ENCODE results near the gene ATP5IF1.

The ATP5IF1 gene

DNA sequence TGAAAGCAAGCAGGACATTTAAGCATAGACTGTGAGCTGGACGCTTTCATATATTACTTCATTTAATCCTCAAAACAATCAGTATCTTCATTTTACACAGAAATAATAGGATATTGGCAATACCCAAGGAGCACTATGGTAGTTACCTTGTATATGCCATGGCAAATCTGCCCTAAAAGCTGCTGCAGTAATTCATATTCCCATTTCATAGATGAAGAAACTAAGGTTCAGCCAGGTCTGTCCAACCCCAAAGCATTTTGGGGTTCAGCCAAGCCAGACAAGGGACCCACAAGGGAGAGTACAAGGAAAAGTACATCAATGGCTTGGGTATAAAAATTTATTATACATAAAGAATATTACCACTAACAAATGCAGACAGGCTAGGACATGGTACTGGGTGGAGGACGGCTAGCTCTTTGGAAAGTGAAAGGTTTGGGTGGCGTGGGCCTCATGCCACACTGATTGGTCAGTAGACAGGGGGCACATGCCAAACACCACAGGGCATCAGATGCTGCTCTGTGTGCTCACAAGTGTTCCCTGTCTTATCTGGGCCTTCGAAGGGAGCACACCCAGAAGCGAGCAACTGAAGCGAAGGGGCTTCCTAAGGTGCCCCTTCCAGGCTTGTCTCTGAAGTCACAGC, 35.6 kb upstream of the ATP5IF1 start:
- Histone ChIP-seq H3K9ac (ENCODE audit: low read length) (no peak overlapping the region), H3K27ac (ENCODE audit: low read depth, low read length) (no peak overlapping the region), H3K4me1 (ENCODE audit: insufficient read depth, low read length) (no peaks in the 10 kb centered on the region), H3K36me3 (ENCODE audit: insufficient read depth, low read length) (peaks cover 54% of the 10 kb centered on the region), H3K9me3 (ENCODE audit: low read length) (no peaks in the 10 kb centered on the region), H3K4me3 (ENCODE audit: low read depth in 1 of 2, low read length in 2 of 2) (no peak overlapping the region), H3K27me3 (ENCODE audit: control insufficient read depth in 1 of 2, insufficient read depth in 2 of 2, low read length in 2 of 2) (no peaks in the 10 kb centered on the region)

DNA sequence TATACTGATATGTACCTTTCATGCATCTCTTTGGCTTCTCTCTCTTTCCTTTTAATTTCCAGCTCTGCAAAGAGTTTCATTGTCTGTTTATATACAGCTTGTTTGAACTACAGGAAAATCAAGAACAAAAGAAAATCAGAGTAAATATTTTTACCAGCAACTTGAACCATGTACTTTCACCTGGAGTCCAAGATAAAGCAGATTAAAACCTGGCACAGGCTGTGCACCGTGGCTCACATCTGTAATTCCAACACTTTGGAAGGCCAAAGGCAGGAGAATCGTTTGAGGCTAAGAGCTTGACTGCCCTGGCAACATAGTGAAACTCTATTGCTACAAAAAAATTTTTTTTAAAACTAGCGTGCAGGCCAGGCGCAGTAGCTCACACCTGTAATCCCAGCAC, 30.7 kb upstream of the ATP5IF1 start:
- Histone ChIP-seq H3K27ac (ENCODE audit: low read depth, low read length) (no peak overlapping the region), H3K9me3 (ENCODE audit: low read length) (no peaks in the 10 kb centered on the region), H3K4me1 (ENCODE audit: insufficient read depth, low read length) (no peaks in the 10 kb centered on the region), H3K27me3 (ENCODE audit: control insufficient read depth in 1 of 2, insufficient read depth in 2 of 2, low read length in 2 of 2) (no peaks in the 10 kb centered on the region), H3K4me3 (ENCODE audit: low read depth in 1 of 2, low read length in 2 of 2) (no peak overlapping the region), H3K9ac (ENCODE audit: low read length) (no peak overlapping the region), H3K36me3 (ENCODE audit: insufficient read depth, low read length) (peaks cover 47% of the 10 kb centered on the region)

DNA sequence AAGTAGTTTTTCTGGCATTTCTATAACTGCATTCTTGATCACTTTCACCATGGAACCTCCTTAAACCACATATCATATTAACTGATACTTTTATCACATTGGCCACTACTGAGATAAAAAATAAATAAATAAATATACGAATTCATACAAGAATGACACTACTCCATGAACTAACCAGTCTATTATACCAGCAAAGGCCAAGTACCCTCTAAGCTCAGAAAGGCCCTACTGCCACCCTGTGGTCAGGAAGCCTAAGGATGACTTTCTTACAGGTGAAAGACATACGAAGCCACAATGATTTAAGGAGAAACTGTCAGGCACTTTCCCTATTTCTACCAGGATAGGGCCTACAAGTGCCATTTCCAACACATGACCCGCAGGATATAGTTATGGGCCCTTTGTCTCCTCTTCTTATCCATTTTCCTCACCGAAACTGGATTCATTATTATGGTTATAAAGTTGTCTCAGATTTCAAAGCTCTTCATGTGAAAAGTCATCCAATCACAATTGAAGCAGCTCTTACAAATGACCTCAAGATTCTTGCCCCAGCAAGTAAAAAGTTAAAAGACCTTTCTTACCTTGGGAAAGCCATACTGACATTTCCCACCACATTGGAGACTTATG, 27.0 kb upstream of the ATP5IF1 start:
- Histone ChIP-seq H3K27ac (ENCODE audit: low read depth, low read length) (no peak overlapping the region), H3K27me3 (ENCODE audit: control insufficient read depth in 1 of 2, insufficient read depth in 2 of 2, low read length in 2 of 2) (no peaks in the 10 kb centered on the region), H3K4me3 (ENCODE audit: low read depth in 1 of 2, low read length in 2 of 2) (no peak overlapping the region), H3K36me3 (ENCODE audit: insufficient read depth, low read length) (peaks cover 29% of the 10 kb centered on the region), H3K9ac (ENCODE audit: low read length) (no peak overlapping the region), H3K4me1 (ENCODE audit: insufficient read depth, low read length) (no peaks in the 10 kb centered on the region), H3K9me3 (ENCODE audit: low read length) (no peaks in the 10 kb centered on the region)

DNA sequence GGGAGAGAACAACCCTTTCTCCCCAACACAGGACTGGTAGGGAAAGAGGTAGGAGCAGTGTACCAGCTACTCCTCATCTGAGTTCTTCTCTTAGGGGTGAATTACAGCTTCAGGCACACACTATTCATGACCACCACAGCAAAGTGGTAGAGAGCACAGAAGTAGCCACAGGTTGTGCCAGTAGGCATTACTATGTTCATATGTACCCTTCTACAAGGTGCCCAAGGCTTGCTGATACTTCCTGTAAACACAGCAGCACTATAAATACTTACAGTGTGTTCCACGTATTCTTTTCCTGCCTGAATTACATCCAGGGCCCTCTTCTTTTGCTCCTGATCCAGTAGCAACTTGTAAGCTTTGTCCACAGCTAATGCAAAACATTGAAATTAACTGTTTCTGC, 26.2 kb upstream of the ATP5IF1 start:
- no peak overlapping the region for H3K9ac ChIP-seq (ENCODE audit: low read length)
- no peak overlapping the region for H3K4me3 ChIP-seq (ENCODE audit: low read depth in 1 of 2, low read length in 2 of 2)
- no peak overlapping the region for H3K27ac ChIP-seq (ENCODE audit: low read depth, low read length)
- H3K36me3 ChIP-seq (ENCODE audit: insufficient read depth, low read length): peaks cover 21% of the 10 kb centered on the region
- H3K27me3 ChIP-seq (ENCODE audit: control insufficient read depth in 1 of 2, insufficient read depth in 2 of 2, low read length in 2 of 2): no peaks in the 10 kb centered on the region
- no peaks in the 10 kb centered on the region for H3K4me1 ChIP-seq (ENCODE audit: insufficient read depth, low read length)
- no peaks in the 10 kb centered on the region for H3K9me3 ChIP-seq (ENCODE audit: low read length)

DNA sequence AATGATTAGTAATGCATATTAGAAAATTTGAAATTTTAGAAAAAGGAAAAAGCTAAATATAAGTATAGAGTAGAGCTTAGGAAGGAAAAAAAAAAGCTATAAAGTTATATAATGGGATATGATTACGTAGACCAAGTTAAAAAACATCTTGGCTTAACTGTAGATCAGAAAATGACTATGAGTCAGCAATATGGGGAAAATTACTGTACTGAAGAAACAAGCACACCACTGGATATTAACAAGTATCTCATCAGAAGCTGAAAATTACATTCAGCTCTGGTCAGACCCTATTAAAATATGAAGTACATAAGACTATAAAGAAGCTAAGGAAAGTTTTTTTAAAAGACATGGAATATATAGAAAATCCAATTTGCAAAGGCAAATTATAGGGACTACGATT, 22.6 kb upstream of the ATP5IF1 start:
- Histone ChIP-seq H3K27me3 (ENCODE audit: control insufficient read depth in 1 of 2, insufficient read depth in 2 of 2, low read length in 2 of 2) (no peaks in the 10 kb centered on the region), H3K4me1 (ENCODE audit: insufficient read depth, low read length) (no peaks in the 10 kb centered on the region), H3K9ac (ENCODE audit: low read length) (no peak overlapping the region), H3K36me3 (ENCODE audit: insufficient read depth, low read length) (peaks cover 18% of the 10 kb centered on the region), H3K27ac (ENCODE audit: low read depth, low read length) (no peak overlapping the region), H3K4me3 (ENCODE audit: low read depth in 1 of 2, low read length in 2 of 2) (no peak overlapping the region), H3K9me3 (ENCODE audit: low read length) (no peaks in the 10 kb centered on the region)

GRCh38 chr1:28229089-28229488, 6.8 kb upstream of the ATP5IF1 start:
- no peaks in the 10 kb centered on the region for H3K27me3 ChIP-seq (ENCODE audit: control insufficient read depth in 1 of 2, insufficient read depth in 2 of 2, low read length in 2 of 2)
- no peak overlapping the region for H3K9ac ChIP-seq (ENCODE audit: low read length)
- peaks cover 21% of the 10 kb centered on the region for H3K36me3 ChIP-seq (ENCODE audit: insufficient read depth, low read length)
- no peaks in the 10 kb centered on the region for H3K9me3 ChIP-seq (ENCODE audit: low read length)
- no peak overlapping the region for H3K27ac ChIP-seq (ENCODE audit: low read depth, low read length)
- H3K4me1 ChIP-seq (ENCODE audit: insufficient read depth, low read length): peaks cover 12% of the 10 kb centered on the region
- H3K4me3 ChIP-seq (ENCODE audit: low read depth in 1 of 2, low read length in 2 of 2): no peak overlapping the region

DNA sequence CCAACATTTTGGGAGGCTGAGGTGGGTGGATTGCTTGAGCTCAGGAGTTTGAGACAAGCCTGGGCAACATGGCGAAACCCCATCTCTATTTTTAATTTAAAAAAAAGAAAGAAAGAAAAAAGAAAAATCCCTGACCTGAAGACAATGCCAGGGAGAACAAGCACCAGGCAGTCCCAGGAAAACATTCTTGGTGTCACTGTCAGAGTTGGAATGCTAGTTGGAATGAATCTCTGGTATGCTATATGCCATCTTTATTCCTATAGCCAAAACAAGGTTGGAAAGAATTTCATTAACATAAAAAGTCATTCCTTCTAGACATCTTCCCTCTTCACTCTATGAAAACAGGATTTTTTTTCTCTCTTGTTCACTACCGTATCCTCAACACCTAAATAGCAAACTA, 5.9 kb upstream of the ATP5IF1 start:
- no peaks in the 10 kb centered on the region for H3K9me3 ChIP-seq (ENCODE audit: low read length)
- no peak overlapping the region for H3K27ac ChIP-seq (ENCODE audit: low read depth, low read length)
- peaks cover 15% of the 10 kb centered on the region for H3K36me3 ChIP-seq (ENCODE audit: insufficient read depth, low read length)
- H3K27me3 ChIP-seq (ENCODE audit: control insufficient read depth in 1 of 2, insufficient read depth in 2 of 2, low read length in 2 of 2): no peaks in the 10 kb centered on the region
- no peak overlapping the region for H3K9ac ChIP-seq (ENCODE audit: low read length)
- peaks cover 12% of the 10 kb centered on the region for H3K4me1 ChIP-seq (ENCODE audit: insufficient read depth, low read length)
- no peak overlapping the region for H3K4me3 ChIP-seq (ENCODE audit: low read depth in 1 of 2, low read length in 2 of 2)

DNA sequence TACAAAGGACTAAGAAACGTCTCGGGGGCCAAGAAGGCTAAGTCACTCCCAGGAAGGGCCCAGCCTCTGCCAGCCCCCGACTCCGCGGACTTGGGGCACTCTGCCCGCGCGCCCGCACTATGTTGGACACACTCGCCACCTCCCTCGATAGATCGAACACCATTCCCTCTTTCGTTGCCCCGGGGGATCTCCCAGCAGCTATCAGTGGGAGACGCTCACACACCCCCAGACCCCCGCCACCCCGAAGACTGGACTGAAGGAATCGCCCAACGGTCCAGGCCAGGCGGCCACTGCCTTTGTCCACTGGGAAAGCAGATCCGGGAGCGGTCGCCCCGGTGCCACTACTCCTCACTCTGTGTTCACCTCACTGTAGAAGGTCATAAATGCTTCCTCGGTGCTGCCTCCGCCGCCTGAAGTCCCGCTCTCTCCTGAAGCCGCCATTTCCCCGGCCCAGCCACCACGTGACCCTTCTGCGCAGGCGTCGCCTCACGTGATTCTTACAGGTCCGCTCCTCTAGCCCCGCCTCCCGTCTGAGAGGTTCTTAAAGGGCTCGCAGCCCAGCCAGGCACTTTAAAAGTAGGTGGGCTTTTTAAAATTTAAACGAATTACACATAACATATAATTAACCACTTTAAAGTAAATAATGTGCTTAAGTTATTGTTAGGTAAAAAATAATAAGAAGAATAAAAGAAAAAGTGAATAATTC, 3.2 kb upstream of the ATP5IF1 start, which contains the start of gene DNAJC8:
DNAJC8 (minus strand) TSS at position 472 of the 706 bp plus-strand sequence; CDS start at position 441, 31 bp downstream.
- Histone ChIP-seq H3K27me3 (ENCODE audit: control insufficient read depth in 1 of 2, insufficient read depth in 2 of 2, low read length in 2 of 2) (no peaks in the 10 kb centered on the region), H3K27ac (ENCODE audit: low read depth, low read length) (peak within 1 kb of the TSS; percentile 73), H3K4me1 (ENCODE audit: insufficient read depth, low read length) (peaks cover 22% of the 10 kb centered on the region), H3K4me3 (ENCODE audit: low read depth in 1 of 2, low read length in 2 of 2) (peak within 1 kb of the TSS; percentile 86 to 95), H3K9me3 (ENCODE audit: low read length) (no peaks in the 10 kb centered on the region), H3K9ac (ENCODE audit: low read length) (peak within 1 kb of the TSS; percentile 96), H3K36me3 (ENCODE audit: insufficient read depth, low read length) (peaks cover 10% of the 10 kb centered on the region)

DNA sequence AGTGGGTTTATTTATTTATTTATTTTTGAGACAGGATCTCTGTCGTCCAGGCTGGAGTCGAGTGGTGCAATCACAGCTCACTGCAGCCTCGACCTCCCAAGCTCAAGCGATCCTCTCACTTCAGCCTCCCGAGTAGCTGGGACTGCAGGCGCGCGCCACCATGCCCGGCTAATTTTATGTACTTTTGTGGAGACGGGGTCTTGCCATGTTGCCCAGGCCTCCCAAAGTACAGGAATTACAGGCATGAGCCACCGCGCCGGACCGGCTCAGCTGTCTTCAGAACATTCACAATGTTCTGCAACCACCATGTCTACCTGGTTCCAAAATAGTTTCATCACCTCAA, 2.7 kb upstream of the ATP5IF1 start:
- H3K4me3 ChIP-seq (ENCODE audit: low read depth in 1 of 2, low read length in 2 of 2): peak overlapping the region; percentile 86 to 95
- H3K27ac ChIP-seq (ENCODE audit: low read depth, low read length): peak overlapping the region; percentile 73
- no peak overlapping the region for H3K9ac ChIP-seq (ENCODE audit: low read length)
- no peaks in the 10 kb centered on the region for H3K27me3 ChIP-seq (ENCODE audit: control insufficient read depth in 1 of 2, insufficient read depth in 2 of 2, low read length in 2 of 2)
- H3K4me1 ChIP-seq (ENCODE audit: insufficient read depth, low read length): peaks cover 22% of the 10 kb centered on the region
- H3K36me3 ChIP-seq (ENCODE audit: insufficient read depth, low read length): peaks cover 9% of the 10 kb centered on the region
- H3K9me3 ChIP-seq (ENCODE audit: low read length): no peaks in the 10 kb centered on the region

GRCh38 chr1:28236656-28237322, 865 bp downstream of the ATP5IF1 start:
- Histone ChIP-seq H3K9ac (ENCODE audit: low read length) (peak overlapping the region; percentile 91), H3K36me3 (ENCODE audit: insufficient read depth, low read length) (no peaks in the 10 kb centered on the region), H3K9me3 (ENCODE audit: low read length) (no peaks in the 10 kb centered on the region), H3K4me3 (ENCODE audit: low read depth in 1 of 2, low read length in 2 of 2) (peak overlapping the region; percentile 82 to 98), H3K27ac (ENCODE audit: low read depth, low read length) (peak overlapping the region; percentile 84), H3K4me1 (ENCODE audit: insufficient read depth, low read length) (peaks cover 21% of the 10 kb centered on the region), H3K27me3 (ENCODE audit: control insufficient read depth in 1 of 2, insufficient read depth in 2 of 2, low read length in 2 of 2) (no peaks in the 10 kb centered on the region)

- H3K4me1 ChIP-seq (ENCODE audit: insufficient read depth, low read length): peaks cover 10% of the 10 kb centered on the region
- H3K27me3 ChIP-seq (ENCODE audit: control insufficient read depth in 1 of 2, insufficient read depth in 2 of 2, low read length in 2 of 2): no peaks in the 10 kb centered on the region
- no peak overlapping the region for H3K9ac ChIP-seq (ENCODE audit: low read length)
- H3K27ac ChIP-seq (ENCODE audit: low read depth, low read length): no peak overlapping the region
- H3K9me3 ChIP-seq (ENCODE audit: low read length): no peaks in the 10 kb centered on the region
- no peaks in the 10 kb centered on the region for H3K36me3 ChIP-seq (ENCODE audit: insufficient read depth, low read length)
- H3K4me3 ChIP-seq (ENCODE audit: low read depth in 1 of 2, low read length in 2 of 2): no peak overlapping the region
These were observed 3.1 kb downstream of the ATP5IF1 start for GRCh38 chr1:28239004-28239403.
